Ascending aorta (tissue), 2 donors: ENCODE results near the gene HIP1. TPM values are rescaled to one million over a fixed set of nuclear protein-coding genes. Genes with fewer than 3 reads are reported as not detected.
"Not testable (repeated sequence)": the region's sequence is repeated elsewhere in the genome, so short reads cannot be mapped to it uniquely, and the experiment has no call there.

ENCODE experiments used
- DNase-seq, 2 donors: peaks; one replicate each; pipeline ENCODE4 v3.0.0-alpha.2; 2019; ENCODE audit warnings: low spot score in 2 of 2
- H3K27ac ChIP-seq, 2 donors: fragments of 200-600 bp; sonication (generic); one replicate each; pipeline ENCODE4 v1.5.1; 2016 to 2017; ENCODE audit warnings: mild to moderate bottlenecking in 1 of 2
- H3K27me3 ChIP-seq: fragments of 200-600 bp; sonication (generic); one replicate; pipeline ENCODE4 v1.5.1; 2017
- H3K36me3 ChIP-seq, 2 donors: fragments of 200-600 bp; sonication (generic); one replicate each; pipeline ENCODE4 v1.5.1; 2016
- H3K4me1 ChIP-seq, 2 donors: fragments of 200-600 bp; sonication (generic); one replicate each; pipeline ENCODE4 v1.5.1; 2016 to 2017; ENCODE audit warnings: mild to moderate bottlenecking in 1 of 2
- H3K4me3 ChIP-seq, 2 donors: fragments of 200-600 bp; sonication (generic); one replicate each; pipeline ENCODE4 v1.5.1; 2016 to 2017; ENCODE audit warnings: mild to moderate bottlenecking in 1 of 2
- H3K9me3 ChIP-seq, 2 donors: fragments of 200-600 bp; sonication (generic); one replicate each; pipeline ENCODE4 v1.5.1; 2016
- CTCF ChIP-seq, 3 experiments: fragments of 200-600 bp in 2 of 3; fragments of 450-650 bp in 1 of 3; sonication (generic) in 2 of 3; IDR thresholded peaks; one replicate each; pipeline ENCODE4 v1.5.1; 2016 to 2019; ENCODE audit warnings: antibody characterized with exemption in 3 of 3, mild to moderate bottlenecking in 1 of 3, moderate library complexity in 1 of 3
- intact Hi-C: fragments of 100-400 bp; cut with DNase I; formaldehyde crosslinking; loops from one replicate; pipeline ENCODE4 v1.15.1; 2023
- total RNA-seq: library from RNA; depleted of rRNA; stranded (reverse); fragments of >200 nt; gene quantifications from one replicate; pipeline ENCODE4 v1.1.0, GENCODE V29; 2016

The HIP1 gene
- total RNA-seq, 1 donor from 2014 or later, result 47.5 TPM

DNA sequence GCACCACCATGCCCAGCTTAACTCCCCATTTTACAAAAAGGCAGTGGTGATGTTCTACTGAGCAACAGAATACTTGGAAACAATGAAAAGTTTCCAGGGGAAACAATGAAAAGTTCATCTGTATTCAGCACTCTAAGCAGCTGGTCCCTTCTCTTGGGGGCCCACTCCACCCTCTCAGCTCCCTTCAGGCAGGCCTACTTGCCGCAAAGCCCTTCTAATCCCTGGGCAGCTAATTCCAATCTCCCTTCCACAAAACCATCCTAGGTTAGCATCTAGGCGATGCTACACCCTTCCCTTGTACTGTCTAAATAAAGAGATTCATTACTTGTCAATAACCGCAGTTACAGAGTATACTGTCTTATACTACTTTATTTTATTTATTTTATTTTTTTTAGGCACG is 167.5 kb downstream of the HIP1 start:
- no peaks in the 10 kb centered on the region for H3K27me3 ChIP-seq
- no peak overlapping the region for H3K4me3 ChIP-seq
- H3K36me3 ChIP-seq, result peaks cover 44 to 87% of the 10 kb centered on the region in 2 donors
- intact Hi-C loops, result no loop called here
- no peak overlapping the region for H3K27ac ChIP-seq
- H3K9me3 ChIP-seq, result no peaks in the 10 kb centered on the region
- H3K4me1 ChIP-seq, result no peaks in the 10 kb centered on the region
- no peak for TF ChIP-seq CTCF (IDR thresholded peaks at IDR 0.05)
- no peak for DNase-seq

DNA sequence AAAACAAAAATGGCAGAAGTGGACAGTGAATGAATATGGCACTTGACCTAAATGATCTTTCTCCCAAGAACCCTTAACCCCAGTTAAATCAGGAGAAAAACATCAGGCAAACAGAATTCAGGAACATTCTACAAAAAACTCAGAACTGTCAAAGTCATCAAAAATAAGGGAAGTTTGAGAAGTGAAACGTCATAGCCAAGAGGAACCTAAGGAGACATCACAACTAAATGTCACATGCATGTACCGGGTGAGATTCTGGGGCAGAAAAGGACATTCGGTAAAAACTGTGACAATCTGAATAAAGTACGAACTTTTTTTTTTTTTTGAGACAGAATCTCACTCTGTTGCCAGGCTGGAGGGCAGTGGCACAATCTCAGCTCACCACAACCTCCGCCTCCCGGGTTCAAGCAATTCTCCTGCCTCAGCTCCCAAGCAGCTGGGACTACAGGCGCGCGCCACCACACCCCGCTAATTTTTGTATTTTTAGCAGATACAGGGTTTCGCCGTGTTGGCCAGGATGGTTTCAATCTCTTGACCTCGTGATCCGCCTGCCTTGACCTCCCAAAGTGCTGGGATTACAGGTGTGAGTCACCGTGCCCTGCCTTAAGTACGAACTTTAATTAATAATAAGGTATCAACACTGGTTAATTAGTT is 169.0 kb downstream of the HIP1 start:
- H3K9me3 ChIP-seq, H3K27ac ChIP-seq, H3K4me3 ChIP-seq, intact Hi-C loops, H3K4me1 ChIP-seq, H3K27me3 ChIP-seq, DNase-seq: not testable (repeated sequence)
- peaks cover 48 to 78% of the 10 kb centered on the region in 2 donors for H3K36me3 ChIP-seq

- intact Hi-C loops, result no loop called here
- Histone ChIP-seq H3K27me3 (no peaks in the 10 kb centered on the region), H3K27ac (no peak overlapping the region), H3K4me3 (no peak overlapping the region), H3K4me1 (peaks cover 0 to 5% of the 10 kb centered on the region in 2 donors), H3K36me3 (peaks cover 51 to 76% of the 10 kb centered on the region in 2 donors), H3K9me3 (no peaks in the 10 kb centered on the region)
- no peak for DNase-seq
- TF ChIP-seq CTCF (IDR thresholded peaks at IDR 0.05), result no peak
Observed at GRCh38 chr7:75567948-75568595, 170.7 kb downstream of the HIP1 start.

GRCh38 chr7:75565132-75565837 is 173.5 kb downstream of the HIP1 start:
- Histone ChIP-seq H3K4me1 (peaks cover 0 to 5% of the 10 kb centered on the region in 2 donors), H3K4me3 (no peak overlapping the region), H3K27me3 (no peaks in the 10 kb centered on the region), H3K27ac (peak overlapping the region in 1 of 2 donors; percentile 69), H3K9me3 (no peaks in the 10 kb centered on the region), H3K36me3 (peaks cover 59 to 79% of the 10 kb centered on the region in 2 donors)
- intact Hi-C loops, result no loop called here
- DNase-seq, result no peak
- no peak for TF ChIP-seq CTCF (IDR thresholded peaks at IDR 0.05)

DNA sequence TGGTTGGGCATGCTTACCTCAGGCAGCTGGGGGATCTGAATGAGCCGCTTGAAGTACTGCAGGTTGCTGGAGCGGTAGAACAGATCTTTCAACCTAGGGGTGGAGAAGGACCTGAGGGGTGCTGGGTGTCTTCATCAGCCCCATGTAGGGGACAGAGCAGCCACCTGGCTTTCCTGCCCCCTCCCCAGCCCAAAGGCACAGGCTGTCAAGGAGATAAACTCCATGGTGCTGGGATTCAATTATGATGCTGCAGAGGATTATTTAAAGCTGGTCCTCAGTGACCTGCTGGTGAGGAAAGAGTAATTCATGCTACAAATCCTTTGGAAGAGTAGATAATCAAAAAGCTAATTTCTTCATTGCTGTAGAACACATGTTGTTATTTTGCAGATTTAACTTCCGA is 175.6 kb downstream of the HIP1 start:
- Histone ChIP-seq H3K36me3 (peaks cover 78 to 81% of the 10 kb centered on the region in 2 donors), H3K4me1 (peaks cover 0 to 5% of the 10 kb centered on the region in 2 donors), H3K4me3 (no peak overlapping the region), H3K9me3 (no peaks in the 10 kb centered on the region), H3K27me3 (no peaks in the 10 kb centered on the region), H3K27ac (no peak overlapping the region)
- no peak for TF ChIP-seq CTCF (IDR thresholded peaks at IDR 0.05)
- intact Hi-C loops, result no loop called here
- DNase-seq, result no peak

- H3K4me3 ChIP-seq, result no peak overlapping the region
- no peak for TF ChIP-seq CTCF (IDR thresholded peaks at IDR 0.05)
- DNase-seq, result no peak
- peaks cover 89% of the 10 kb centered on the region in 2 donors for H3K36me3 ChIP-seq
- no peaks in the 10 kb centered on the region for H3K27me3 ChIP-seq
- peaks cover 0 to under 1% of the 10 kb centered on the region in 2 donors for H3K4me1 ChIP-seq
- H3K9me3 ChIP-seq, result no peaks in the 10 kb centered on the region
- H3K27ac ChIP-seq, result no peak overlapping the region
- intact Hi-C loops, result no loop called here
Observed at GRCh38 chr7:75559976-75560365, 178.8 kb downstream of the HIP1 start.
